ENCODE results near the gene RARB.

The RARB gene

GRCh38 chr3:25421747-25422146 lies 6.3 kb upstream of the RARB start:
- Histone ChIP-seq H3K27ac (ENCODE audit: extremely low read depth, low read depth, low read length) (no peak overlapping the region), H3K9me3 (ENCODE audit: control insufficient read depth, insufficient read depth, low read depth, low read length) (no peaks in the 10 kb centered on the region), H3K4me1 (ENCODE audit: control insufficient read depth, insufficient read depth, low read length) (peaks cover 3% of the 10 kb centered on the region), H3K36me3 (ENCODE audit: control insufficient read depth in 2 of 2, insufficient read depth in 1 of 2, low read length in 2 of 2) (no peaks in the 10 kb centered on the region), H3K4me3 (ENCODE audit: low read depth, low read length) (no peak overlapping the region)
- TF ChIP-seq EGR2 (tag by site-specific recombination; IDR thresholded peaks at IDR 0.05; ENCODE audit: low read depth) (no peak), ZFP41 (tag by site-specific recombination; IDR thresholded peaks at IDR 0.05; ENCODE audit: borderline replicate concordance) (no peak), ZBTB17 (tag by site-specific recombination; IDR thresholded peaks at IDR 0.05) (no peak), ZNF76 (tag by site-specific recombination; IDR thresholded peaks at IDR 0.05; ENCODE audit: borderline replicate concordance, low read depth) (no peak), ZNF341 (tag by site-specific recombination; IDR thresholded peaks at IDR 0.05; ENCODE audit: low read depth) (no peak), GLIS2 (tag by site-specific recombination; IDR thresholded peaks at IDR 0.05) (no peak), ZNF239 (tag by site-specific recombination; IDR thresholded peaks at IDR 0.05) (no peak), ZNF677 (tag by site-specific recombination; IDR thresholded peaks at IDR 0.05) (no peak)
- TF ChIP-seq, protein P1, sequence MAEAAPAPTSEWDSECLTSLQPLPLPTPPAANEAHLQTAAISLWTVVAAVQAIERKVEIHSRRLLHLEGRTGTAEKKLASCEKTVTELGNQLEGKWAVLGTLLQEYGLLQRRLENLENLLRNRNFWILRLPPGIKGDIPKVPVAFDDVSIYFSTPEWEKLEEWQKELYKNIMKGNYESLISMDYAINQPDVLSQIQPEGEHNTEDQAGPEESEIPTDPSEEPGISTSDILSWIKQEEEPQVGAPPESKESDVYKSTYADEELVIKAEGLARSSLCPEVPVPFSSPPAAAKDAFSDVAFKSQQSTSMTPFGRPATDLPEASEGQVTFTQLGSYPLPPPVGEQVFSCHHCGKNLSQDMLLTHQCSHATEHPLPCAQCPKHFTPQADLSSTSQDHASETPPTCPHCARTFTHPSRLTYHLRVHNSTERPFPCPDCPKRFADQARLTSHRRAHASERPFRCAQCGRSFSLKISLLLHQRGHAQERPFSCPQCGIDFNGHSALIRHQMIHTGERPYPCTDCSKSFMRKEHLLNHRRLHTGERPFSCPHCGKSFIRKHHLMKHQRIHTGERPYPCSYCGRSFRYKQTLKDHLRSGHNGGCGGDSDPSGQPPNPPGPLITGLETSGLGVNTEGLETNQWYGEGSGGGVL (tag by site-specific recombination; IDR thresholded peaks at IDR 0.05) = no peak
- TF ChIP-seq, protein P2, sequence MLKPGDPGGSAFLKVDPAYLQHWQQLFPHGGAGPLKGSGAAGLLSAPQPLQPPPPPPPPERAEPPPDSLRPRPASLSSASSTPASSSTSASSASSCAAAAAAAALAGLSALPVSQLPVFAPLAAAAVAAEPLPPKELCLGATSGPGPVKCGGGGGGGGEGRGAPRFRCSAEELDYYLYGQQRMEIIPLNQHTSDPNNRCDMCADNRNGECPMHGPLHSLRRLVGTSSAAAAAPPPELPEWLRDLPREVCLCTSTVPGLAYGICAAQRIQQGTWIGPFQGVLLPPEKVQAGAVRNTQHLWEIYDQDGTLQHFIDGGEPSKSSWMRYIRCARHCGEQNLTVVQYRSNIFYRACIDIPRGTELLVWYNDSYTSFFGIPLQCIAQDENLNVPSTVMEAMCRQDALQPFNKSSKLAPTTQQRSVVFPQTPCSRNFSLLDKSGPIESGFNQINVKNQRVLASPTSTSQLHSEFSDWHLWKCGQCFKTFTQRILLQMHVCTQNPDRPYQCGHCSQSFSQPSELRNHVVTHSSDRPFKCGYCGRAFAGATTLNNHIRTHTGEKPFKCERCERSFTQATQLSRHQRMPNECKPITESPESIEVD (tag by site-specific recombination; IDR thresholded peaks at IDR 0.05) = no peak
- ChIA-PET CTCF (no interaction called here), POLR2A (no interaction called here)

GRCh38 chr3:25423780-25424588 lies 4.1 kb upstream of the RARB start:
- no peak overlapping the region for H3K27ac ChIP-seq (ENCODE audit: extremely low read depth, low read depth, low read length)
- CTCF ChIA-PET = interaction anchor here (0.7 to 1.0 kb wide), 2 partner anchors 17 to 1238 kb away, joined by 3 read pairs; no protein-coding TSS in a partner anchor
- TF ChIP-seq PRDM1 (tag by site-specific recombination; IDR thresholded peaks at IDR 0.05) (peak; percentile 47; the same call in 1 of the 2 replicates), ZNF600 (tag by site-specific recombination; IDR thresholded peaks at IDR 0.05) (peak; percentile 79), ZNF335 (tag by site-specific recombination; conservative IDR thresholded peaks at IDR 0.05) (0 out of 2 replicates have a peak, but pooled peaks have one; percentile 46), OSR2 (tag by site-specific recombination; IDR thresholded peaks at IDR 0.05) (no peak), ZSCAN16 (tag by site-specific recombination; IDR thresholded peaks at IDR 0.05) (no peak), ZNF112 (tag by site-specific recombination; IDR thresholded peaks at IDR 0.05) (no peak), ZNF707 (tag by site-specific recombination; IDR thresholded peaks at IDR 0.05) (no peak), PRDM4 (tag by site-specific recombination; IDR thresholded peaks at IDR 0.05) (0 out of 2 replicates have a peak, but pooled peaks have one; percentile 32), ZNF214 (tag by site-specific recombination; IDR thresholded peaks at IDR 0.05; ENCODE audit: borderline replicate concordance) (no peak), ZBTB20 (tag by site-specific recombination; IDR thresholded peaks at IDR 0.05) (0 out of 2 replicates have a peak, but pooled peaks have one; percentile 2), ZNF449 (tag by site-specific recombination; IDR thresholded peaks at IDR 0.05) (peak; percentile 97), ZNF621 (tag by site-specific recombination; IDR thresholded peaks at IDR 0.05) (no peak), ZNF843 (tag by site-specific recombination; IDR thresholded peaks at IDR 0.05) (no peak)
- TF ChIP-seq, protein P3, sequence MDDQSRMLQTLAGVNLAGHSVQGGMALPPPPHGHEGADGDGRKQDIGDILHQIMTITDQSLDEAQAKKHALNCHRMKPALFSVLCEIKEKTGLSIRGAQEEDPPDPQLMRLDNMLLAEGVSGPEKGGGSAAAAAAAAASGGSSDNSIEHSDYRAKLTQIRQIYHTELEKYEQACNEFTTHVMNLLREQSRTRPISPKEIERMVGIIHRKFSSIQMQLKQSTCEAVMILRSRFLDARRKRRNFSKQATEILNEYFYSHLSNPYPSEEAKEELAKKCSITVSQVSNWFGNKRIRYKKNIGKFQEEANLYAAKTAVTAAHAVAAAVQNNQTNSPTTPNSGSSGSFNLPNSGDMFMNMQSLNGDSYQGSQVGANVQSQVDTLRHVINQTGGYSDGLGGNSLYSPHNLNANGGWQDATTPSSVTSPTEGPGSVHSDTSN (CRISPR knock-in tag; IDR thresholded peaks at IDR 0.05) = no peak
- TF ChIP-seq, protein P2 (tag by site-specific recombination; IDR thresholded peaks at IDR 0.05) = no peak

More at GRCh38 chr3:25423780-25424588, 4.1 kb upstream of the RARB start:
- Histone ChIP-seq H3K36me3 (ENCODE audit: control insufficient read depth in 2 of 2, insufficient read depth in 1 of 2, low read length in 2 of 2) (no peaks in the 10 kb centered on the region), H3K9me3 (ENCODE audit: control insufficient read depth, insufficient read depth, low read depth, low read length) (no peaks in the 10 kb centered on the region), H3K4me3 (ENCODE audit: low read depth, low read length) (no peak overlapping the region), H3K4me1 (ENCODE audit: control insufficient read depth, insufficient read depth, low read length) (peaks cover 3% of the 10 kb centered on the region)
- POLR2A ChIA-PET = no interaction called here
